GM12872 (cell line): ENCODE measurements around the gene VSTM2B.

Source experiments
- TF ChIP-seq, protein P1 (sequence below): IDR thresholded peaks from 3 replicates; pipeline ENCODE4 v1.5.1; 2011; ENCODE audit warnings: low read depth, mild to moderate bottlenecking, low read length, moderate library complexity; ENCODE audit not compliant: insufficient read depth

The VSTM2B gene

GRCh38 chr19:29562299-29563297, 36.8 kb downstream of the VSTM2B start:
- TF ChIP-seq, protein P1, sequence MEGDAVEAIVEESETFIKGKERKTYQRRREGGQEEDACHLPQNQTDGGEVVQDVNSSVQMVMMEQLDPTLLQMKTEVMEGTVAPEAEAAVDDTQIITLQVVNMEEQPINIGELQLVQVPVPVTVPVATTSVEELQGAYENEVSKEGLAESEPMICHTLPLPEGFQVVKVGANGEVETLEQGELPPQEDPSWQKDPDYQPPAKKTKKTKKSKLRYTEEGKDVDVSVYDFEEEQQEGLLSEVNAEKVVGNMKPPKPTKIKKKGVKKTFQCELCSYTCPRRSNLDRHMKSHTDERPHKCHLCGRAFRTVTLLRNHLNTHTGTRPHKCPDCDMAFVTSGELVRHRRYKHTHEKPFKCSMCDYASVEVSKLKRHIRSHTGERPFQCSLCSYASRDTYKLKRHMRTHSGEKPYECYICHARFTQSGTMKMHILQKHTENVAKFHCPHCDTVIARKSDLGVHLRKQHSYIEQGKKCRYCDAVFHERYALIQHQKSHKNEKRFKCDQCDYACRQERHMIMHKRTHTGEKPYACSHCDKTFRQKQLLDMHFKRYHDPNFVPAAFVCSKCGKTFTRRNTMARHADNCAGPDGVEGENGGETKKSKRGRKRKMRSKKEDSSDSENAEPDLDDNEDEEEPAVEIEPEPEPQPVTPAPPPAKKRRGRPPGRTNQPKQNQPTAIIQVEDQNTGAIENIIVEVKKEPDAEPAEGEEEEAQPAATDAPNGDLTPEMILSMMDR, result no peak

GRCh38 chr19:29563486-29564101, 37.8 kb downstream of the VSTM2B start:
- TF ChIP-seq, protein P1, result no peak

DNA sequence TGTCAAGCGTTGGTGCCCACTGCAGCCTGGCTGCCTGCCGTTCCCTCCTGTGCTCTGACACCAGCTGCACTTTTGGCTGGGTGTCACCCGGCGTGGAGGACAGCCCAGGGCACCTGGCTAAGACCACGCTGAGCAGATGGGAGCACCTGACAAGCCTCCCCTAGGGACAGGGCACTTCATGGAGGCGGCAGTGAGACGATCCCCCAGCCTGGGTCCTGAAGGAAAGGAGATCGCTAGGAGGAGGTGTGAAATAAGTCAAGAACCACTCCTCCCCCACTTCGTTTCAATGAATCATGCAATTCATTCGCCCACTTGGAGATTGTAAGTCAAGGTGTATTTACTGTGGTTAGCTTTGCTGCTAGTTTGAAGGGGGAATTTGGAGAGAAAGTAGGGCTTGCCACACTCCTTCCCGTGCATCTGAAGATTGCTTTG, 38.8 kb downstream of the VSTM2B start:
- TF ChIP-seq, protein P1, result no peak

GRCh38 chr19:29565171-29565570, 39.4 kb downstream of the VSTM2B start:
- TF ChIP-seq, protein P1, result no peak

GRCh38 chr19:29566496-29567054, 40.8 kb downstream of the VSTM2B start:
- TF ChIP-seq, protein P1, result no peak

- TF ChIP-seq, protein P1, result no peak
Observed at GRCh38 chr19:29567366-29567915, 41.6 kb downstream of the VSTM2B start.
